HepG2 (cell line): ENCODE measurements around the gene TMEM186. TPM values are rescaled to one million over a fixed set of nuclear protein-coding genes. Genes with fewer than 3 reads are reported as not detected.

Experiments
- ATAC-seq: fragments of 200-7000 bp; cut with Tn5 transposase; 3 replicates; pipeline ENCODE4 v1.9.1; 2020; ENCODE audit warnings: mild to moderate bottlenecking, moderate library complexity
- BruUV-seq: library from RNA; stranded (reverse); fragments of 400-500 nt; replicated peaks from 2 replicates; lab custom pipeline; 2021; lab: Mats Ljungman, UMichigan
- CTCF ChIA-PET: fragments of 300-600 bp; formaldehyde crosslinking; extraction: SDS; loops from one replicate; lab custom pipeline; 2021; ENCODE audit warnings: low total read pairs, inconsistent platforms, low intra/inter-chr PET ratio; lab: Yijun Ruan, JAX
- POLR2A ChIA-PET: fragments of 350-600 bp; sonication (Branson Sonifier 250); formaldehyde crosslinking; loops from one replicate; lab custom pipeline; 2020; ENCODE audit warnings: antibody characterized with exemption, inconsistent platforms; lab: Yijun Ruan, JAX
- DNase-seq: peaks from one replicate; pipeline ENCODE4 v3.0.0-alpha.2; 2015; ENCODE audit warnings: low spot score
- FAIRE-seq: peaks from 3 replicates; lab custom pipeline; 2011; peaks lifted over from hg19 to GRCh38; lab: Jason Lieb, UNC
- H2AFZ ChIP-seq: one replicate; pipeline ENCODE4 v1.6.1; 2011; ENCODE audit warnings: low read length, inconsistent platforms
- H3K27ac ChIP-seq: fragments of 300-600 bp; 3 replicates; pipeline ENCODE4 v1.8.0; 2011; ENCODE audit warnings: mixed run types, mild to moderate bottlenecking, mixed read lengths, low read length, inconsistent platforms; ENCODE audit not compliant: insufficient read depth; ENCODE audit errors: extremely low read length
- H3K27me3 ChIP-seq, 2 experiments: fragments of 200-600 bp in 1 of 2; 2 replicates in 1 of 2; 3 replicates in 1 of 2; pipeline versions ENCODE4 v1.6.0 to v1.8.0; 2011; ENCODE audit warnings: low read length in 2 of 2, mild to moderate bottlenecking in 2 of 2, moderate library complexity in 2 of 2, inconsistent platforms in 1 of 2; ENCODE audit not compliant: insufficient read depth in 2 of 2, control insufficient read depth in 1 of 2
- H3K36me3 ChIP-seq, 2 experiments: fragments of 200-600 bp in 1 of 2; replicated peaks in 1 of 2; 2 replicates in 1 of 2; 3 replicates in 1 of 2; pipeline versions ENCODE4 v1.5.1 to v1.8.0; 2011; ENCODE audit warnings: low read length in 2 of 2, inconsistent platforms in 1 of 2; ENCODE audit not compliant: insufficient read depth in 2 of 2, control insufficient read depth in 1 of 2
- H3K4me1 ChIP-seq: 2 replicates; pipeline ENCODE4 v1.5.1; 2012; ENCODE audit warnings: low read length, inconsistent platforms; ENCODE audit not compliant: insufficient read depth
- H3K4me2 ChIP-seq: 2 replicates; pipeline ENCODE4 v1.6.0; 2011; ENCODE audit warnings: low read depth, low read length, inconsistent platforms
- H3K4me3 ChIP-seq, 3 experiments: fragments of 200-600 bp in 1 of 3; sonication (generic), shearing (Covaris generic) in 1 of 3; replicated peaks in 1 of 3; 2 replicates each; pipeline ENCODE4 v1.5.1; 2011 to 2016; ENCODE audit warnings: low read length in 3 of 3, inconsistent platforms in 2 of 3, low read depth in 2 of 3, mild to moderate bottlenecking in 2 of 3, control low read depth in 1 of 3, mixed read lengths in 1 of 3; ENCODE audit not compliant: insufficient read depth in 1 of 3
- H3K79me2 ChIP-seq: one replicate; pipeline ENCODE4 v1.6.1; 2011; ENCODE audit warnings: low read length, inconsistent platforms; ENCODE audit not compliant: insufficient read depth
- H3K9ac ChIP-seq: 2 replicates; pipeline ENCODE4 v1.6.0; 2011; ENCODE audit warnings: mild to moderate bottlenecking, low read depth, low read length, inconsistent platforms; ENCODE audit not compliant: insufficient read depth
- H3K9me3 ChIP-seq: 2 replicates; pipeline ENCODE4 v1.5.1; 2012; ENCODE audit warnings: mild to moderate bottlenecking, low read length
- H4K20me1 ChIP-seq: 2 replicates; pipeline ENCODE4 v1.6.0; 2011; ENCODE audit warnings: inconsistent platforms, mild to moderate bottlenecking, low read length, moderate library complexity; ENCODE audit not compliant: insufficient read depth
- CC2D1A ChIP-seq: sonication (generic); formaldehyde crosslinking; IDR thresholded peaks from 2 replicates; pipeline ENCODE4 v1.8.1; 2023; ENCODE audit warnings: mild to moderate bottlenecking, missing genetic modification reagents
- POGK ChIP-seq: sonication (generic); formaldehyde crosslinking; conservative IDR thresholded peaks from 2 replicates; pipeline ENCODE4 v1.8.0; 2022; ENCODE audit warnings: mild to moderate bottlenecking, moderate library complexity, missing genetic modification reagents
- RBFOX2 ChIP-seq: fragments of 200-400 bp; formaldehyde crosslinking; IDR thresholded peaks from 2 replicates; pipeline ENCODE4 v1.6.1; 2017; ENCODE audit warnings: low read depth, mild to moderate bottlenecking, low read length
- REPIN1 ChIP-seq: sonication (generic); formaldehyde crosslinking; IDR thresholded peaks from 2 replicates; pipeline ENCODE4 v1.8.0; 2022; ENCODE audit warnings: missing genetic modification reagents, low read depth, mild to moderate bottlenecking, borderline replicate concordance
- ZNF225 ChIP-seq: sonication (generic); formaldehyde crosslinking; IDR thresholded peaks from 2 replicates; pipeline ENCODE4 v1.4.0; 2020; ENCODE audit warnings: mild to moderate bottlenecking, missing genetic modification reagents
- WGBS: methylation state at CpG from one replicate; pipeline ENCODE4 v1.1.6; 2017; ENCODE audit warnings: low lambda C conversion rate; 5-methylcytosine and 5-hydroxymethylcytosine counted together
- in situ Hi-C: cut with HindIII; loops from 2 replicates; pipeline ENCODE4 v1.10.0; 2017; ENCODE audit warnings: low pct_unique_long_range_greater_than_20kb; ENCODE audit not compliant: extremely low pct_ligation_motif_present
- intact Hi-C: fragments of 100-400 bp; cut with micrococcal nuclease; formaldehyde crosslinking; loops from one replicate; pipeline ENCODE4 v1.10.0; 2022; ENCODE audit not compliant: unreplicated experiment
- polyA plus RNA-seq, 8 experiments: library from polyadenylated mRNA; depleted of rRNA in 3 of 8; stranded (reverse) in 7 of 8; unstranded in 1 of 8; fragments of >200 nt; fragmentation: Illumina TruSeq in 4 of 8; extraction: Trizol in 4 of 8; gene quantifications; 2 replicates each; pipeline versions ENCODE4 v1.2.1 to v1.2.3, GENCODE V29; 2011 to 2016; ENCODE audit warnings: low read depth in 4 of 8, missing spikeins in 1 of 8, mixed read lengths in 1 of 8; ENCODE audit not compliant: insufficient read depth in 1 of 8
- total RNA-seq, 5 experiments: library from RNA; depleted of rRNA; stranded (reverse); fragments of >200 nt; fragmentation: Illumina TruSeq; extraction: Trizol; gene quantifications; 2 replicates each; pipeline ENCODE4 v1.2.3, GENCODE V29; 2016; ENCODE audit warnings: low read depth in 1 of 5

Gene TMEM186
- total and polyA plus RNA-seq, 2 of the 13 experiments (the other 11 are each of a cell fraction or from before 2014, with no cell fraction given), result 16.2 to 19.3 TPM

GRCh38 chr16:8807189-8807588, 9.8 kb upstream of the TMEM186 start (continued):
- no peak for TF ChIP-seq POGK (CRISPR knock-in tag)
- no peak for TF ChIP-seq ZNF225
- TF ChIP-seq REPIN1 (CRISPR knock-in tag), result no peak

- no peak overlapping the region for H3K9ac ChIP-seq
- ATAC-seq, result no peak
- BruUV-seq, result TSS peak; percentile 12
- FAIRE-seq, result no peak
- peaks cover 53 to 94% of the 10 kb centered on the region in 2 experiments for H3K36me3 ChIP-seq
- H3K4me2 ChIP-seq, result no peak overlapping the region
- H3K9me3 ChIP-seq, result no peaks in the 10 kb centered on the region
- TF ChIP-seq RBFOX2 (peak; percentile 49; the same call in 1 of the 2 replicates), CC2D1A (CRISPR knock-in tag) (no peak)
- no peaks in the 10 kb centered on the region for H3K27me3 ChIP-seq
- H3K4me3 ChIP-seq, result no peak overlapping the region
- in situ Hi-C loops, result no loop called here
- peaks cover 30% of the 10 kb centered on the region for H3K79me2 ChIP-seq
- intact Hi-C loops, result no loop called here
- peaks cover under 1% of the 10 kb centered on the region for H3K4me1 ChIP-seq
- no peak overlapping the region for H2AFZ ChIP-seq
- ChIA-PET POLR2A (interaction anchor here (1.6 kb wide), 1 partner anchor 74 kb away, joined by 5 read pairs; no protein-coding TSS in a partner anchor), CTCF (no interaction called here)
- H4K20me1 ChIP-seq, result peaks cover under 1% of the 10 kb centered on the region; the same call in 1 of the 2 replicates
- WGBS, result 98% methylated on average over 13 of the region's 13 CpGs
- DNase-seq, result no peak
- H3K27ac ChIP-seq, result no peak overlapping the region
Measured at GRCh38 chr16:8806272-8806983, 9.0 kb upstream of the TMEM186 start.
